Endothelial cell of umbilical vein (primary cell): ENCODE measurements around the gene DERL3. TPM values are rescaled to one million over a fixed set of nuclear protein-coding genes. Genes with fewer than 3 reads are reported as not detected.

ENCODE experiments used
- BruUV-seq: library from RNA; stranded (reverse); fragments of 400-500 nt; replicated peaks from 2 replicates; lab custom pipeline; 2021; lab: Mats Ljungman, UMichigan
- CTCF ChIA-PET: fragments of 300-600, 350-600 bp; sonication (Branson Sonifier 250); formaldehyde crosslinking; loops from one replicate; lab custom pipeline; 2021; ENCODE audit warnings: antibody characterized with exemption, inconsistent platforms; lab: Charles Lee
- POLR2A ChIA-PET: fragments of 300-600, 350-600 bp; sonication (Branson Sonifier 250); formaldehyde crosslinking; loops from one replicate; lab custom pipeline; 2021; ENCODE audit warnings: antibody characterized with exemption, inconsistent platforms; lab: Charles Lee
- DNase-seq: peaks from one replicate; pipeline ENCODE4 v3.0.0-alpha.2; 2011; ENCODE audit warnings: low read depth, low spot score
- FAIRE-seq: peaks from 2 replicates; lab custom pipeline; 2011; peaks lifted over from hg19 to GRCh38; lab: Jason Lieb, UNC
- H2AFZ ChIP-seq: 2 replicates; pipeline ENCODE4 v1.6.0; 2012; ENCODE audit warnings: low read depth, low read length, control low read depth, inconsistent platforms
- H3K27ac ChIP-seq: 2 replicates; pipeline ENCODE4 v1.5.1; 2011; ENCODE audit warnings: low read depth, mild to moderate bottlenecking, control low read depth, low read length, moderate library complexity; ENCODE audit not compliant: insufficient read depth
- H3K27me3 ChIP-seq, 2 experiments: 2 replicates each; pipeline versions ENCODE4 v1.6.0 to v1.6.1; 2011; ENCODE audit warnings: low read length in 2 of 2, mixed read lengths in 1 of 2; ENCODE audit not compliant: control insufficient read depth in 2 of 2, insufficient read depth in 2 of 2
- H3K36me3 ChIP-seq, 2 experiments: 2 replicates in 1 of 2; 3 replicates in 1 of 2; pipeline ENCODE4 v1.5.1; 2011; ENCODE audit warnings: low read length in 2 of 2, mild to moderate bottlenecking in 1 of 2, moderate library complexity in 1 of 2; ENCODE audit not compliant: control insufficient read depth in 2 of 2, insufficient read depth in 2 of 2; ENCODE audit errors: extremely low read depth in 1 of 2
- H3K4me1 ChIP-seq: 3 replicates; pipeline ENCODE4 v1.5.1; 2011; ENCODE audit warnings: mild to moderate bottlenecking, low read length; ENCODE audit not compliant: control insufficient read depth, insufficient read depth; ENCODE audit errors: extremely low read depth
- H3K4me2 ChIP-seq: 2 replicates; pipeline ENCODE4 v1.6.1; 2011; ENCODE audit warnings: low read length, control low read depth, mixed read lengths; ENCODE audit not compliant: insufficient read depth
- H3K4me3 ChIP-seq, 3 experiments: fragments of 200-600 bp in 1 of 3; sonication (generic), shearing (Covaris generic) in 1 of 3; replicated peaks in 1 of 3; 2 replicates each; pipeline ENCODE4 v1.5.1; 2011 to 2016; ENCODE audit warnings: control low read depth in 3 of 3, low read length in 3 of 3, mild to moderate bottlenecking in 2 of 3, inconsistent platforms in 1 of 3, low read depth in 1 of 3, moderate library complexity in 1 of 3; ENCODE audit not compliant: insufficient read depth in 1 of 3
- H3K79me2 ChIP-seq: 2 replicates; pipeline ENCODE4 v1.6.0; 2012; ENCODE audit warnings: low read length, inconsistent platforms; ENCODE audit not compliant: control insufficient read depth, insufficient read depth
- H3K9ac ChIP-seq: replicated peaks from 2 replicates; pipeline ENCODE3; 2011; ENCODE audit warnings: low read length, control low read depth; ENCODE audit not compliant: insufficient read depth; ENCODE audit errors: extremely low read depth
- H3K9me1 ChIP-seq: replicated peaks from 3 replicates; pipeline ENCODE4 v1.6.0; 2011; ENCODE audit warnings: mild to moderate bottlenecking, low read length; ENCODE audit not compliant: control insufficient read depth, insufficient read depth; ENCODE audit errors: extremely low read depth
- H3K9me3 ChIP-seq: replicated peaks from 2 replicates; pipeline ENCODE4 v1.5.1; 2012; ENCODE audit warnings: low read length, inconsistent platforms; ENCODE audit not compliant: control insufficient read depth, insufficient read depth
- H4K20me1 ChIP-seq: replicated peaks from 2 replicates; pipeline ENCODE3; 2011; ENCODE audit warnings: mild to moderate bottlenecking, low read length; ENCODE audit not compliant: control insufficient read depth, insufficient read depth; ENCODE audit errors: extremely low read depth
- JUN ChIP-seq: IDR thresholded peaks from 2 replicates; pipeline ENCODE4 v1.6.1; 2011; ENCODE audit warnings: borderline replicate concordance, low read depth; ENCODE audit not compliant: insufficient read length, insufficient read depth
- MAX ChIP-seq: IDR thresholded peaks from 2 replicates; pipeline ENCODE4 v1.6.1; 2011; ENCODE audit not compliant: insufficient read depth, insufficient read length
- MYC ChIP-seq: IDR thresholded peaks from one replicate; pipeline ENCODE4 v1.6.1; 2011; ENCODE audit warnings: mild to moderate bottlenecking, low read depth, low read length
- dilution Hi-C: fragments of 300-500 bp; cut with MboI; formaldehyde crosslinking; loops from one replicate; pipeline ENCODE4 v1.15.0; 2019; ENCODE audit warnings: low sequenced_read_pairs; ENCODE audit not compliant: extremely low pct_ligation_motif_present
- intact Hi-C: fragments of 100-400 bp; cut with micrococcal nuclease; formaldehyde crosslinking; loops from one replicate; pipeline ENCODE4 v1.10.0; 2022
- polyA plus RNA-seq, 4 experiments: library from polyadenylated mRNA; depleted of rRNA in 3 of 4; stranded (reverse) in 3 of 4; unstranded in 1 of 4; fragments of >200 nt; gene quantifications; 2 replicates each; pipeline versions ENCODE4 v1.2.1 to v1.2.3, GENCODE V29; 2011 to 2012; ENCODE audit warnings: missing spikeins in 1 of 4
- total RNA-seq: library from RNA; stranded (reverse); gene quantifications from 2 replicates; pipeline ENCODE4 v1.2.3, GENCODE V29; 2021

DERL3 gene
- total and polyA plus RNA-seq, 2 donors (not counting 3 experiments of a cell fraction or from before 2014, with no cell fraction given) = 3.4 to 3.8 TPM

GRCh38 chr22:23844739-23845202 is 6.0 kb upstream of the DERL3 start:
- CTCF ChIA-PET = interaction anchor here (1.0 to 3.1 kb wide), 4 partner anchors 13 to 76 kb away, joined by 3 to 17 read pairs (median 4); partner anchors contain the start of gene SLC2A11
- no peak for FAIRE-seq

DNA sequence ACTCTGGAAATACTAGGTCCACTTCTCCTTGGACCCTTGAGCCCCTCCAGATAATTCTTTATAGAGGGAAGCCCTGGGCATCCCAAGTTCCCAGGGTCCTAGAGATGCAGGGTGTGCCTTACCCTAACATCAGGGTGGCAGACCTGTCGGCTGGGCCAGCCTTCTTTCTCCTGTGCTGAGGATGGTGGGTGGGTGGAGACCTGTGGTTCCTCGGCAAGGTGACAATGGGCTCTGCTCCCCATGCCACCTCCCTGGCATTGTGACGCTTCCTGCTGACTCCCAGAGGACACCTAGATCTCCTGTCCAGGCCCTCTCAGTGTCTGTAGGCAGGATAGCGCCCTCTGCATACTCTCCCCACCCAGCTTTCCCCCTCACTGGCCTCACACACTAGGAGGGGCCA is 3.8 kb upstream of the DERL3 start:
- Histone ChIP-seq H3K27me3 (peaks cover 0 to 2% of the 10 kb centered on the region in 2 experiments), H3K9me3 (no peaks in the 10 kb centered on the region), H2AFZ (no peak overlapping the region), H3K4me1 (peaks cover 10% of the 10 kb centered on the region), H3K79me2 (no peaks in the 10 kb centered on the region), H3K36me3 (no peaks in the 10 kb centered on the region), H3K9ac (no peak overlapping the region), H3K4me3 (no peak overlapping the region), H3K27ac (no peak overlapping the region), H3K9me1 (no peaks in the 10 kb centered on the region), H4K20me1 (no peaks in the 10 kb centered on the region), H3K4me2 (no peak overlapping the region)
- BruUV-seq = no TSS peak
- FAIRE-seq (no peak), DNase-seq (no peak)
- POLR2A ChIA-PET = no interaction called here
- dilution Hi-C loops = no loop called here
- intact Hi-C loops = no loop called here
- TF ChIP-seq MYC = no peak
- CTCF ChIA-PET = no interaction called here

More at GRCh38 chr22:23844739-23845202, 6.0 kb upstream of the DERL3 start:
- POLR2A ChIA-PET = no interaction called here
- Histone ChIP-seq H3K4me2 (no peak overlapping the region), H2AFZ (no peak overlapping the region), H4K20me1 (no peaks in the 10 kb centered on the region), H3K9me1 (no peaks in the 10 kb centered on the region), H3K9me3 (no peaks in the 10 kb centered on the region), H3K4me3 (no peak overlapping the region), H3K27me3 (peaks cover 0 to 2% of the 10 kb centered on the region in 2 experiments), H3K36me3 (no peaks in the 10 kb centered on the region), H3K79me2 (no peaks in the 10 kb centered on the region), H3K9ac (no peak overlapping the region), H3K27ac (no peak overlapping the region), H3K4me1 (peaks cover 8% of the 10 kb centered on the region)
- dilution Hi-C loops (no loop called here), intact Hi-C loops (loop anchor here (1.0 to 5.0 kb wide), 4 partner anchors 73 to 302 kb away; no protein-coding TSS in a partner anchor)
- no peak for DNase-seq
- no TSS peak for BruUV-seq
- no peak for TF ChIP-seq MYC
- no peak for TF ChIP-seq MAX
- TF ChIP-seq JUN = no peak
